Stimulated activated CD8-positive, alpha-beta memory T cell treated with anti-CD3 and anti-CD28 coated beads, Interleukin-15, amount 100 ng/mL, for 48 hours (primary cell): ENCODE data around the gene SLC16A13.

ENCODE experiments used
- DNase-seq, 2 donors: peaks; one replicate each; pipeline ENCODE4 v3.0.0-alpha.2; 2020; ENCODE audit warnings: low read depth in 2 of 2

The SLC16A13 gene

DNA sequence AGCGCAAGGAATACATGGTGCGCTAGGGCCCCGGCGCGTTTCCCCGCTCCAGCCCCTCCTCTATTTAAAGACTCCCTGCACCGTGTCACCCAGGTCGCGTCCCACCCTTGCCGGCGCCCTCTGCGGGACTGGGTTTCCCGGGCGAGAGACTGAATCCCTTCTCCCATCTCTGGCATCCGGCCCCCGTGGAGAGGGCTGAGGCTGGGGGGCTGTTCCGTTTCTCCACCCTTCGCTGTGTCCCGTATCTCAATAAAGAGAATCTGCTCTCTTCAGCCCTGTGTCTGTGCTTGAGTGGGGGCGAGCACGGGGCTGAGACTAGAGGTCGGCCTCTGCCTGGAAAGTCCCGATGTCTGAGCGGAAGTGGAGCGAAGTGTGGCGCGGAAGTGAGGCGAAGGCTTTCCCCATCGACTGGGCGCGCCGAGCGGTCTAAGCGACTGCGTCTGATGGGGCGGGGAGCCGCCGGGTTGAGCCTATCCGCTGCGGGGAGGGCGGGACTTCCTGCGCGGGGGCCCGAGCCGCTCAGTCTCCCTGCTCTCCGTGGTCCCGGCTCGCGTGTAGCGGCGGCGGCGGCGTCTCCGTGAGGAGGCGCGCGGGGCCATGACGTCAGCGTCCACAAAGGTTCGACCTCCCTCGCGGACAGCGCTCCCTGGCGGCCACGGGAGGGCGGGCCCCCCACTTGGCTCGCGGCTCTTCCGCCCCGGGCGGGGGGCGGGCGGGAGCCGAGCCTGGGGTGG is 21.4 kb upstream of the SLC16A13 start:
- peak; percentile 98 for DNase-seq

DNA sequence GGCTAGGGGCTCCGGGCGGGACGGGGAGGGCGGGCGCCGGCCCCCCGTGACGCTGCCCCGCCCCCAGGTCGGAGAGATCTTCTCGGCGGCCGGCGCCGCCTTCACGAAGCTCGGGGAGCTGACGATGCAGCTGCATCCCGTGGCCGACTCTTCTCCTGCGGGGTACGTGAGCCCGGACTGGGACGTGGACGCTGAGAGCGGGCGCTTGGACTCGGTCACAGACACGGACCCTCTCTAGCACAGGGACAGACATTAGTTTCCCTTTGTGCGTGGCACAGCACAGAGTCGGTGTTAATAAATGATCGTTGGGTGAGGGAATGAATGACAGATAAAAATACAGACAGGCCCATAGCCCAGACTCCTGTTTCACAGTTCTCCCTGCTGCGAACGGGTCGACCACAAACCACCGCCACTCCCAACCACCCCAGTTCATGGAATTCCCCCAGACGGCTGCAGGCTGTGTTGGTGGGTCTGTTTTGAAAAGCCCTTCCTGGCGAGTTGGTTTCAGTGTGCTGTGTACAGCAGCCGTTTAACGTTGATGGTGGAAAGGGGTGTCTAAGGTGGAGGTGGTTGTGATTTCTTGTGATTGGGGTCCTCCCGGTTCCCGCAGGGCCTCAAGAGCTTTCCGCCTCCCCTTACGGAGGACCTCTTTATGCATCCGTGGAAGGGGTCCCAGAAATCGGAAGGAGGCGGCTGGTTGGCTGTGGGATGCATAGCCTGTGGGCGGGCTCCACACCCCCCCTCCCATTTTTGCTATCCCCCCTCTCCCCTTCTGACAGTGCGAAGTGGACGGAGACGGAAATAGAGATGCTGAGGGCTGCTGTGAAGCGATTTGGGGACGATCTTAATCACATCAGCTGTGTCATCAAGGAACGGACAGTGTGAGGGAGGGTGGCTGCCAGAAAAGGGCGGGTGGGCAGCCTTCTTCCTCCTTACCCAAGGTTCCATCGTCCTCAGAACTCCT is 20.5 kb upstream of the SLC16A13 start:
- peak; percentile 73 to 80 for DNase-seq

DNA sequence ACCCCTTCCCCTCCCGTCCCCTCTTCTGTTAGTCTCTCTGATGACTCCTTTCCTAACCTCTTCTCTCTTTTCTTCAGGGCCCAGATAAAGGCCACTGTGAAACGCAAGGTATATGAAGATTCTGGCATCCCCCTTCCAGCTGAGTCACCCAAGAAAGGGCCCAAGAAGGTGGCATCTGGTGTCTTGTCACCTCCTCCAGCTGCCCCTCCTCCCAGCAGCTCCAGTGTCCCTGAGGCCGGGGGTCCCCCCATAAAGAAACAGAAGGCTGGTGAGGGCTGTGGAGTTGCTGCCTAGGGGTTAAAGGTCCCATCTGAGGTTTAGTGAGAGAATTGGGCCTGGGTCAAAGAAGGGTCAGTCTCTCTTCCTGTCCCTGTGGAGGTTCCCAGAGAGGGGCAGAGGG is 19.4 kb upstream of the SLC16A13 start:
- no peak for DNase-seq

DNA sequence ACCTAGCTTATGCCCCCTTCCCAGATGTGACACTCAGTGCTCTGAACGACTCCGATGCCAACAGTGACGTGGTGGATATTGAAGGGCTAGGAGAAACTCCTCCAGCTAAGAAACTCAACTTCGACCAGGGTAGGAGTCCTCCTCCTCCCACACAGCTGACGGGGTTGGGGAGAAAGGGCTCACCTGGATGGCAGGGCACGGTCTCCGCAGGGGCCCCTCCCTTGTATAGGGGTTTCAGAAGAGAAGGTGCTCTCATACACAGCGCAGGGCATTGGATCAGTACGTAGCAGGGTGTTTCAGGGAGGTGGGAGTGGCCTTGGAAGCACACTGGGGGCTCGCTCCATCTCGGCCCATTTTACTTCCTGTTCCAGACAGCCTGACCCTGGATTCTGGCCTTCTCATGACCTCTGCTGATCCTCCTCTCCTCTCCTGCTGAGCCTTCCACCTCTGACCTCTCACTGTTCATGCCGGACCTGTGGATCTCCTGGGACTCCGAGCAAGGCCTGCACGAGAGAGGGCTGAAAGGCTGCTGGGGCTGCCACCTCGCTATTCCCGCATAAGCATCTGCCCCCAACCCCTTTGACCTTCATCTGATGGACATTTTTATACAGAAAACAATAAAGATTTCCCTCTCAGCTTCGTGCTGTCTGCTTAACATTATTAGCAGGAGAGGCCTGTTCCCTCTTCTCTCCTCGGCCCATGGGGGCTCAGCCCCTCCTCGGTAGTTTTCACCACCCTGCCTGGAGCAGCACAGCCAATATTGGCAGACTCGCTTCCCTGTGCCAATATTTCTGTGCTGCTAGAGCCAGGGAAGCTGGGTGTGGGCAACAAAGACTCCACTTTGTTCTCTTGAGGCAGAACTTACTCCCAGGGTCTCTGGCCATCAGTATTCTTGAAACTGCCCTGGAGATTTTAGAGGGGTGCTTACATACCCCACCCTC is 18.7 kb upstream of the SLC16A13 start:
- DNase-seq: no peak

DNA sequence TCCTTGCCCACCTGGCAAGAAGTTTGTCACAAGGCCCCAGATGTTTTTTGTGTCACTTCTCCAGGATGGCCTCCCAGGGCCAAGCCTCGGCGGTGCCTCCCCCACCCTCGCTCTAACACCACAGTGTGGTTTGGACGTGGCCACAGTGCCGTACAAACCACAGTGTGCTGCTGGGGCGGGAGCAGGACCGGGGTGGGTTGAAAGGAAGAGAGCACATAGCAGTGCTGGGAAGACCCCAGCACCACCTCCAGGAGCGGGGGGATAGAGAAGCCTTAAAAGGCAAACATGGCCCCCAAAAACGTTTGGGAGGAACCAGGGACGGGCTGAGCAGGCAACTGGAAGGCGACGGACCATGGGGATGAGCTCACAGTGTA is 18.0 kb upstream of the SLC16A13 start:
- peak in 1 of 2 donors; percentile 55 for DNase-seq

DNA sequence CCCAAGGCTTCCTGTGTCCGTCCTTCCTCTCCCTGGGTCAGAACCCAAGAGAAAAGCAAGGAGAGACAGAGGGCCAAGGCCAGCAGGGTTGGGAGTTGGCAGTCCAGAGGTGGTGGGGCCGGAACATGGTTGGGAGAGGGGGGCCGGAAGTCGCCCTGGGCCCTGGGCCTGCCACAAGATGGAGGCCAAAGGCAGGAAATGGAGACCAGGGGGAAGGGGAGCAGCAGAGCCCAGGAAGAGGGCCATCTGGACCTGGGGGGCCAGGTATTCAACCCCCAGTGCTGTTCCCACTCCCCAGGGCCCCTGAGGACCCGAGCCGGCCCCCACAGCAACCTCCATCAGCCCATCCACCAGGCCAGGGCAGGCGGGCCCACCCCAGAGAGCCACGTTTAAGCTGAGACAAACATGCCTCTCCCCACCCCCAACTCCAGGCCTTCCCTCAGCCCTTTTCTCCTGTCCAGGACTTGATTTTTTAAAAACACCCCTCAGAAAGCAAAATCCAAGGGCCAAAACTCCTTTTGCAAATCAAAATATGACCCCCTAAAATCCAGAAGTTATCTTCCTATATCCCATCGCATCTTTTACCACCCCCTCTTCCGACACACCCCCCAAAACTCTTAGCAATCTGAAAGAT is 17.4 kb upstream of the SLC16A13 start:
- DNase-seq: no peak

DNA sequence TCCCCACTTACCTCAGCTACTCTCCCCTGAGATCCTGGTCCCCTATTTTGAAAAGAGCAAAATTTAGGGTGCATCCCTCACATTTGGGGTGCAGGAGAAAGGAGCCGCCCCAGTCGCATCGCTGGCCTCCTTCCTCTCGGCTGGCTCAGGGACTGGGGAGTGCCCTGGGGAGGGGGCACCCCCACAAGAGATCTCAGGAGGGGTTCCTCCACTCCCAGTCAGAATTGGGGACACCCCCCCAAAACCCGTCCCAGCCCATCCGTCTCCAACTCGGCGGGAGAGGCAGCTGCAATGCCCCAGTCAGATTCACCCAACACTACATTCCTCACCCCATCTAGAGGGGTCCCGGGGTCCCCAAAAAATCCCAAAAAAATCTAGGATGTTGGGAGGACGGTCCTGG is 16.4 kb upstream of the SLC16A13 start:
- no peak for DNase-seq

DNA sequence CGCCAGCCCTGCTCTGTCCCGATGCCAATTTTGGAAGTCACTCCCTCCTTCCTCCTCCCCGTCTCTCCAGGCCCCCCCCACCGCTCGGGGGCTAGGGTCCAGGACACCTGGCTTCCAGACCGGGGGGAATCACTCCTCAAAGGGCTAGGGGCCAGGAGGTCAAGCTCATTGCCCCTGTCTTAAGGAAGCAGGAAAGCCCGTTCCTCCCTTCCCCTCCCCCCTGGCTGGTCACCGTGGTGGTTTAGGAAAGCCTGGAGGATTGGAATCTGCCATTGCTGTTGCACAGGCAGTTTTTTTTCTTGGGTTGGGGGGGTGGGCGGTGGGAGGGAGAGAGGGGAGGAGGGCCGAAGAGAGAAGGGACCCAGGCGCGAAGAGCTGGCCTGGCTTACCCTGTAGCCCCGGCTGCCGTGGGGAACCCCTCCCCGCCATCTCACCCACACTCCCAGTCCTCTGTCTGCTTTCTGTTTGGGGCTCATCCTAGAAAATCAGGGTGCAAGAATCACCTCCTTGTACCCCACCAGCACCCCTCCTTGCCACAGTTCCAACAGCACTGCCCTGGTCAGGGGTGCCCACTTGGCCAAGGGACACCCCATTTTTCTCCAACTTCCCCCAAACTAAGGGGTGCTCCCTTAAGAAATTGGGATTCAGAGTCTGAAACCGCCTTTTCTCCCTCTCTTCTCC is 15.8 kb upstream of the SLC16A13 start:
- no peak for DNase-seq

DNA sequence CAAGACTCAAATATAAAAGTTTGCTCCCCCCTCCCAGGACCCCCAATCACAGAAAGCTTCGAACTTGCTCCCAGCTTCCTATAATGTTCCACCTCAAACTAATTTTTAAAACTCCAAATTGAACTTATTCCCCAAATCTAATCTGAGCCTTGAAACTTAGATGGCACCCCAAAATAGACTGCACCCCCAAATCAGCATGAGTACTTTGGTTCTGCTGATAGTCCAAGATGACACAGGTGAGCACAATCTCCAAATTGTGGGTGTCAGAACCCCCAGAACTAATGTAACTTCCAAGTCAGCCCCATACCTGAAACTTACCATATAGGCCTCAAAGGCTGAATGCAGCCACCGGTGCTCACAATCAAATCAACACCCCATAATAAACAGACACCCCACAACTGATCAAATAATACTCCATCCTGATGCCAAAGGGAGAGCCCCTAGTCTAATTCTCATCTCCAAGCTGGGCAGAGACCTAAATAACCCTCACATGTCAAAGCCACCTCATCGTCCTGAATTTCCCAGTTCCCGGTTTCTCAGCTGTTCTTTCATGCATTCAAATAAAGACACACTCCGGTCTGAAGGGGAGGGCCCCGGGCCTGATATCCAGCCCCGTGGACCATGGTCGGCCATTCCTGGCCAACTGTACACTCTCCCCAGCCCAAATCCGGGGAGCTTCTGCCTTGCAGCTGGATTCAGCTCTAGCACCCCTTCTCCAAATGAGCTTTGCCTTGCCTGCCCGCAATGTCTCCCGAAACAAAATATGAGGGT is 14.7 kb upstream of the SLC16A13 start:
- no peak for DNase-seq

DNA sequence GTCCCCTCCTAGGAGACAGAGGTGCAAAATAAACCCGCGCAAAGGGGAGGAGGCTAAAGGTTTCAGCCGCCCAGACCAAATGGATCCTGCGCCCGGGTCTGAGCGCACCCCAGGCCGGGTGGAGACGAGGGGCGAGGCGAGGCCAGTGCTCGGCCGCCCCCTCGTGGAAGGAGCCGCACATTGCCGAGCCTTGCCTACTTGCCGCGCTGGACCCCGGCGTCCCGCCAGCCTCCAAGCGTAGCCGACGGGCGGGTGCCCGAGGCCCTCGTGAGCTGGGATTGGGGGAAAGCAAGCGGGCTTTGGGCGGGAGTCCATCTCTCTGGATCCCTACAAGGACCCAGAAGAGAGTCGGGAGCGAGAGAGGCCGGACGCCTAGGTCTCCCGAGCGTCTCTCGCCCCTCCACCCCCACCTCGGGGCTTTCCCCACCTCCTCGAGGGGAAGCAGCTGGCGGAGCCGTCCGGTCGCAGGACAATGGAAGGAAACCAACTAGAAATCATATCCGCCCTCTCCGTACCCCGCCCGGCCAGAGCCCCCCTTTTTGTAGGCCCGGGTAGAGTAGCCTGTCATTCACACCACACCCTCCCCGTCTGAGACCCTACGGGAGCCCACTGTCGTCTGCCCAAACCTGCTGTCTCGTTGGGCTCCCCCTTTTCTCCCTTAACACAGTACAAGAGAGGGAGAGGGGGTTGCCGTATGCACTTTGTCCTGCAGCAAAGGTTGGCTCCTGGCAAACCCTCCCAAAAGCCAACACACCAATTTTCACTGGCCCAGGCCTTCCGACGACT is 13.6 kb upstream of the SLC16A13 start:
- peak; percentile 76 to 78 for DNase-seq

DNA sequence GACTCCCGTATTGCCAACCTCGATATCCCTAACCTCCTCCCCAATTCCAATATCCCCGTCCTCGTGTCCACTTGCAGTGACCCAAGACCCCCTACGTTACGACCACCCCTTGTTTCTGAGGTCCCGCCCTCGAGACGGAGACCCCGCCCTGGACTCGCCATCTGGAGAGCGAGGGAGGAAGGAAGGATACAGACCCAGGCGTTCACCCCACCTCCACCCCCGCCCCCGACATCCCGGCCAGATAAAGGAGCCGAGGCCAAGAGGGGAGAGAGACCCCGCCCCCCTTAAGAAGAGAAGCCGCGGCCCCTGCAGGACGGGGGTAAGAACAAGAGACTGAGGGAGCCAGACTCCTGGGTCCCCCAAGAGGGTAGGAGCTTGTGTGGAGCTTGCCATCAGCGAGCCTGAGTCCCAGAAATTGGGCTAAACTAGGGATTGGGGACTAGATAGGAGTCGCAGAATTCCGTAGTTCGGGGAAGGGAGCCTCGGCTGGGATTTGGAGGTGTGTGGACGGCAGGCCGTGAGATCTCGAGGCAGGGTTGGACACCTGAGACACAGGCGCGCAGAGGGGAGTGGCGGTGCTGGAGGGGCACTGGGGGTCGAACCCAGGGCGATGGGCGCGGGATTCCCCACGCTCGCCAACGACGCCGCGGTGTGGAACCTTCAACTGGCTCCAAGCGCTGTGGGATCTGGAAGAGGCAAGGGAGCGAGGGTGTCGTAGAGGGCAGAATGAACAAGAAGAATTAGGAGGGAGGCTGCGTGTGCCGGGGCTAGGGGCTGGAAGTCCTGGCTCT is 12.8 kb upstream of the SLC16A13 start, which contains the start of gene BCL6B:
Gene BCL6B, plus strand, starts transcription at position 270 of the 791 bp plus-strand sequence. CDS start 622 bp downstream, outside the sequence.
- no peak for DNase-seq

DNA sequence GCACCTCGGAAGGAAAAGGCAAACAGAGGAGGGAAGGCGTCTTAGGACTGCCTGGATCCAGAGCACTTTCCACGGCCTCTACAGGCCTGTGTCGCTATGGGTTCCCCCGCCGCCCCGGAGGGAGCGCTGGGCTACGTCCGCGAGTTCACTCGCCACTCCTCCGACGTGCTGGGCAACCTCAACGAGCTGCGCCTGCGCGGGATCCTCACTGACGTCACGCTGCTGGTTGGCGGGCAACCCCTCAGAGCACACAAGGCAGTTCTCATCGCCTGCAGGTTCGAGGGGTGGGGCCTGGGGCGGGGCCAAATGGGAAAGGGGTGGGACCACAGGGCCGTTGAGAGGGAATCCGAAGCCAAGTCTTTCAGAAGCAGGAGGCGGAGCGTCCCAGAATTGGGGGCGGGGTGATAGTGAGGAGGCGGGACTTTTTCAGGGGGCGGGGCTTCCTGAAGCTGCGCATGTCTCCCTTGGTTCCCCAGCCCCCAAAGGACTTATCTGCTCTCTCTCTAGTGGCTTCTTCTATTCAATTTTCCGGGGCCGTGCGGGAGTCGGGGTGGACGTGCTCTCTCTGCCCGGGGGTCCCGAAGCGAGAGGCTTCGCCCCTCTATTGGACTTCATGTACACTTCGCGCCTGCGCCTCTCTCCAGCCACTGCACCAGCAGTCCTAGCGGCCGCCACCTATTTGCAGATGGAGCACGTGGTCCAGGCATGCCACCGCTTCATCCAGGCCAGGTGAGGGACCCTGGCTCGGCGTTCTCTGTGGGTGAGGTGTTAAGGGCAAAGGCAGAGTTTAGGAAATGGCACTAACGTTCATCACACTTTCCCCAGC is 12.0 kb upstream of the SLC16A13 start:
- peak; percentile 90 to 94 for DNase-seq

DNA sequence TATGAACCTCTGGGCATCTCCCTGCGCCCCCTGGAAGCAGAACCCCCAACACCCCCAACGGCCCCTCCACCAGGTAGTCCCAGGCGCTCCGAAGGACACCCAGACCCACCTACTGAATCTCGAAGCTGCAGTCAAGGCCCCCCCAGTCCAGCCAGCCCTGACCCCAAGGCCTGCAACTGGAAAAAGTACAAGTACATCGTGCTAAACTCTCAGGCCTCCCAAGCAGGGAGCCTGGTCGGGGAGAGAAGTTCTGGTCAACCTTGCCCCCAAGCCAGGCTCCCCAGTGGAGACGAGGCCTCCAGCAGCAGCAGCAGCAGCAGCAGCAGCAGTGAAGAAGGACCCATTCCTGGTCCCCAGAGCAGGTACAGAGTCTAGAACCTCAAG is 11.4 kb upstream of the SLC16A13 start:
- no peak for DNase-seq

DNA sequence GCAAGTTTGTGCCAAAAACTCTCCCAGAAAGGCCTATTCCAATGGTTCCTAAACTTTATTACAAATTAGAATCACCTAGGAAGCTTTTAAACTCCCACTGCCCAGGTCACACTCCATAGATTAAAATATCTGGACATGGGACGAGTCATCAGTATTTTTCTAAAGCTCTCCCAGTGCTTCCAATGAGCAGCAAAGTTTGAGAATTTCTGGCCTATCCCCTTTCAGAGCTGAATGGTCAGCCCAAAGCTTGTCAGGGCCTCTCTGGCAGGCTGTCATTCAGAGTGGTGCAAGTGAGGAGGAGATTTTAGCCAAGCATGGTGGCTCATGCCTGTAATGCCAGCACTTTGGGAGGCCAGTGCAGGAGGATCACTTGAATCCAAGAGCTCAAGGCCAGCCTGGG is 10.6 kb upstream of the SLC16A13 start:
- DNase-seq: no peak

DNA sequence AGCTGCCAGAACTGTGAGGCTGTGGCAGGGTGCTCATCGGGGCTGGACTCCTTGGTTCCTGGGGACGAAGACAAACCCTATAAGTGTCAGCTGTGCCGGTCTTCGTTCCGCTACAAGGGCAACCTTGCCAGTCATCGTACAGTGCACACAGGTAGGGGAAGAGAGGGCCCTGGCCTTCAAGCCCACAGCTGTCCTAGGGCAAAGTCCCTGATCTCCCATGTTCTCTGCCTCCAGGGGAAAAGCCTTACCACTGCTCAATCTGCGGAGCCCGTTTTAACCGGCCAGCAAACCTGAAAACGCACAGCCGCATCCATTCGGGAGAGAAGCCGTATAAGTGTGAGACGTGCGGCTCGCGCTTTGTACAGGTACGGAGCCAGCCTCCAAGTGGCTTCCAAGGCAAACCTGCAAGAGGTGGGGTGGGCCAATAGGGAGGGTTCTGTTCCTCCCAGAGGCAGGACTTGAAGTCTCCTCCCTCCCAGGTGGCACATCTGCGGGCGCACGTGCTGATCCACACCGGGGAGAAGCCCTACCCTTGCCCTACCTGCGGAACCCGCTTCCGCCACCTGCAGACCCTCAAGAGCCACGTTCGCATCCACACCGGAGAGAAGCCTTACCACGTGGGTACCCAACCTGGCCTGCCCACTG is 9.2 kb upstream of the SLC16A13 start:
- DNase-seq: no peak

DNA sequence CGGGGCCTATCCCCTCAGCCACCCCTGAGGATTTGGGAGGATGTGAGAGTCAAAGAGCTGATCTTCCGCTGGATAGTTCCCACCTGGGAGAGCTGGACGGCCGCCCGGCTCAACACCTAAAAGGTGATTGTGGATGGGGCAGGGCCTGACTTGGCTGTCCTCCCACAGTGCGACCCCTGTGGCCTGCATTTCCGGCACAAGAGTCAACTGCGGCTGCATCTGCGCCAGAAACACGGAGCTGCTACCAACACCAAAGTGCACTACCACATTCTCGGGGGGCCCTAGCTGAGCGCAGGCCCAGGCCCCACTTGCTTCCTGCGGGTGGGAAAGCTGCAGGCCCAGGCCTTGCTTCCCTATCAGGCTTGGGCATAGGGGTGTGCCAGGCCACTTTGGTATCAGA is 8.5 kb upstream of the SLC16A13 start:
- no peak for DNase-seq

DNA sequence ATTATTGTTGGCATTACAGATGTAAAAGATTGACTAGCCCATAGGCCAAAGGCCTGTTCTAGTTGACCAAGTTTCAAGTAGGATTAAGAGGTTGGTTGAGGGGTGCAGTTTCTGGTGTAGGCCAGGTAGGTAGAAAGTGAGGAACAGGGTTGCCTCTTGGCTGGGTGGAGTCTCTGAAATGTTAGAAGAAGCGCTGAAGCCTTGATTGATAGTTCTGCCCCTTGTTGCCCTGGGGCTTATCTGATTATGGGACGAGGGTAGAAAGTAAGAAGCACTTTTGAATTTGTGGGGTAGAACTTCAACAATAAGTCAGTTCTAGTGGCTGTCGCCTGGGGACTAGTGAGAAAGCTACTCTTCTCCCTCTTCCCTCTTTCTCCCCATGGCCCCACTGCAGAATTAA is 6.7 kb upstream of the SLC16A13 start:
- DNase-seq: no peak
